Prostate gland (tissue), 2 donors: Measurements from ENCODE around the gene TEX22. TPM values are rescaled to one million over a fixed set of nuclear protein-coding genes. Genes with fewer than 3 reads are reported as not detected.

ENCODE experiments used
- DNase-seq: peaks from one replicate; pipeline ENCODE4 v3.0.0-alpha.2; 2019; ENCODE audit warnings: low spot score
- H3K27ac ChIP-seq, 2 donors: fragments of 200-600 bp; sonication (generic); 2 replicates each; pipeline ENCODE4 v1.5.1; 2017 to 2019
- H3K27me3 ChIP-seq: fragments of 200-600 bp; sonication (generic); replicated peaks from 2 replicates; pipeline ENCODE4 v1.5.1; 2019; ENCODE audit not compliant: insufficient read depth
- H3K36me3 ChIP-seq, 2 donors: fragments of 200-600 bp; sonication (generic); 1 replicate in 1 of 2; 2 replicates in 1 of 2; pipeline versions ENCODE4 v1.5.1 to v1.8.1; 2017 to 2019
- H3K4me1 ChIP-seq: fragments of 200-600 bp; sonication (generic); replicated peaks from 2 replicates; pipeline ENCODE4 v1.5.1; 2019
- H3K4me3 ChIP-seq, 2 donors: fragments of 200-600 bp; sonication (generic); 2 replicates each; pipeline ENCODE4 v1.5.1; 2017 to 2019
- H3K9me3 ChIP-seq: fragments of 200-600 bp; sonication (generic); 2 replicates; pipeline ENCODE4 v1.5.1; 2017
- CTCF ChIP-seq, 4 experiments: fragments of 200-600 bp in 2 of 4; fragments of 450-650 bp in 2 of 4; sonication (generic) in 2 of 4; IDR thresholded peaks; 1 replicate in 3 of 4; 2 replicates in 1 of 4; pipeline ENCODE4 v1.5.1; 2016 to 2019; ENCODE audit warnings: antibody characterized with exemption in 4 of 4, mild to moderate bottlenecking in 2 of 4, moderate library complexity in 2 of 4
- POLR2A ChIP-seq: fragments of 450-650 bp; IDR thresholded peaks from one replicate; pipeline ENCODE4 v1.6.1; 2016; ENCODE audit warnings: antibody characterized with exemption, mild to moderate bottlenecking
- POLR2AphosphoS5 ChIP-seq: sonication (generic); formaldehyde crosslinking; IDR thresholded peaks from one replicate; pipeline ENCODE4 v1.6.1; 2017; ENCODE audit warnings: antibody characterized with exemption
- WGBS: methylation state at CpG from one replicate; pipeline ENCODE4 v1.1.5; 2018; 5-methylcytosine and 5-hydroxymethylcytosine counted together
- intact Hi-C: fragments of 100-400 bp; cut with DNase I; formaldehyde crosslinking; loops from one replicate; pipeline ENCODE4 v1.14.2; 2022
- total RNA-seq, 2 donors: library from RNA; depleted of rRNA; stranded (reverse); fragments of >200 nt; gene quantifications; one replicate each; pipeline ENCODE4 v1.1.0, GENCODE V29; 2016

TEX22 gene
- total RNA-seq, 2 donors from 2014 or later: 0.57 to 0.73 TPM

GRCh38 chr14:105376521-105377440 is 21.6 kb upstream of the TEX22 start:
- 85% methylated on average over 32 of the region's 34 CpGs for WGBS
- H3K4me1 ChIP-seq: no peaks in the 10 kb centered on the region
- no peaks in the 10 kb centered on the region for H3K36me3 ChIP-seq
- TF ChIP-seq POLR2A: no peak
- TF ChIP-seq CTCF (IDR thresholded peaks at IDR 0.05): no peak
- no peak for TF ChIP-seq POLR2AphosphoS5
- H3K4me3 ChIP-seq: no peak overlapping the region
- DNase-seq: no peak
- H3K27me3 ChIP-seq: no peaks in the 10 kb centered on the region
- intact Hi-C loops: no loop called here
- H3K27ac ChIP-seq: no peak overlapping the region
- no peaks in the 10 kb centered on the region for H3K9me3 ChIP-seq

GRCh38 chr14:105377555-105378182 is 20.7 kb upstream of the TEX22 start:
- Histone ChIP-seq H3K4me3 (no peak overlapping the region), H3K27ac (no peak overlapping the region), H3K36me3 (no peaks in the 10 kb centered on the region), H3K9me3 (no peaks in the 10 kb centered on the region), H3K4me1 (no peaks in the 10 kb centered on the region), H3K27me3 (no peaks in the 10 kb centered on the region)
- 93% methylated on average over 23 of the region's 23 CpGs for WGBS
- DNase-seq: no peak
- intact Hi-C loops: no loop called here
- TF ChIP-seq CTCF (IDR thresholded peaks at IDR 0.05) (no peak), POLR2A (no peak)

GRCh38 chr14:105378199-105378598 is 20.1 kb upstream of the TEX22 start:
- no peaks in the 10 kb centered on the region for H3K27me3 ChIP-seq
- no peak overlapping the region for H3K27ac ChIP-seq
- DNase-seq: no peak
- no peak overlapping the region for H3K4me3 ChIP-seq
- 85% methylated on average over 11 of the region's 11 CpGs for WGBS
- TF ChIP-seq POLR2A (no peak), CTCF (IDR thresholded peaks at IDR 0.05) (no peak), POLR2AphosphoS5 (no peak)
- intact Hi-C loops: no loop called here
- H3K36me3 ChIP-seq: no peaks in the 10 kb centered on the region
- no peaks in the 10 kb centered on the region for H3K4me1 ChIP-seq
- no peaks in the 10 kb centered on the region for H3K9me3 ChIP-seq

GRCh38 chr14:105378873-105379685 is 19.3 kb upstream of the TEX22 start:
- Histone ChIP-seq H3K36me3 (no peaks in the 10 kb centered on the region), H3K27ac (no peak overlapping the region), H3K9me3 (no peaks in the 10 kb centered on the region), H3K27me3 (no peaks in the 10 kb centered on the region), H3K4me3 (no peak overlapping the region), H3K4me1 (no peaks in the 10 kb centered on the region)
- DNase-seq: no peak
- WGBS: 90% methylated on average over 17 of the region's 17 CpGs
- TF ChIP-seq POLR2A (no peak), POLR2AphosphoS5 (no peak), CTCF (IDR thresholded peaks at IDR 0.05) (no peak)
- intact Hi-C loops: no loop called here
